ENCODE measurements around the gene TARBP1. TPM values are rescaled to one million over a fixed set of nuclear protein-coding genes. Genes with fewer than 3 reads are reported as not detected.

TARBP1 gene, protein sequence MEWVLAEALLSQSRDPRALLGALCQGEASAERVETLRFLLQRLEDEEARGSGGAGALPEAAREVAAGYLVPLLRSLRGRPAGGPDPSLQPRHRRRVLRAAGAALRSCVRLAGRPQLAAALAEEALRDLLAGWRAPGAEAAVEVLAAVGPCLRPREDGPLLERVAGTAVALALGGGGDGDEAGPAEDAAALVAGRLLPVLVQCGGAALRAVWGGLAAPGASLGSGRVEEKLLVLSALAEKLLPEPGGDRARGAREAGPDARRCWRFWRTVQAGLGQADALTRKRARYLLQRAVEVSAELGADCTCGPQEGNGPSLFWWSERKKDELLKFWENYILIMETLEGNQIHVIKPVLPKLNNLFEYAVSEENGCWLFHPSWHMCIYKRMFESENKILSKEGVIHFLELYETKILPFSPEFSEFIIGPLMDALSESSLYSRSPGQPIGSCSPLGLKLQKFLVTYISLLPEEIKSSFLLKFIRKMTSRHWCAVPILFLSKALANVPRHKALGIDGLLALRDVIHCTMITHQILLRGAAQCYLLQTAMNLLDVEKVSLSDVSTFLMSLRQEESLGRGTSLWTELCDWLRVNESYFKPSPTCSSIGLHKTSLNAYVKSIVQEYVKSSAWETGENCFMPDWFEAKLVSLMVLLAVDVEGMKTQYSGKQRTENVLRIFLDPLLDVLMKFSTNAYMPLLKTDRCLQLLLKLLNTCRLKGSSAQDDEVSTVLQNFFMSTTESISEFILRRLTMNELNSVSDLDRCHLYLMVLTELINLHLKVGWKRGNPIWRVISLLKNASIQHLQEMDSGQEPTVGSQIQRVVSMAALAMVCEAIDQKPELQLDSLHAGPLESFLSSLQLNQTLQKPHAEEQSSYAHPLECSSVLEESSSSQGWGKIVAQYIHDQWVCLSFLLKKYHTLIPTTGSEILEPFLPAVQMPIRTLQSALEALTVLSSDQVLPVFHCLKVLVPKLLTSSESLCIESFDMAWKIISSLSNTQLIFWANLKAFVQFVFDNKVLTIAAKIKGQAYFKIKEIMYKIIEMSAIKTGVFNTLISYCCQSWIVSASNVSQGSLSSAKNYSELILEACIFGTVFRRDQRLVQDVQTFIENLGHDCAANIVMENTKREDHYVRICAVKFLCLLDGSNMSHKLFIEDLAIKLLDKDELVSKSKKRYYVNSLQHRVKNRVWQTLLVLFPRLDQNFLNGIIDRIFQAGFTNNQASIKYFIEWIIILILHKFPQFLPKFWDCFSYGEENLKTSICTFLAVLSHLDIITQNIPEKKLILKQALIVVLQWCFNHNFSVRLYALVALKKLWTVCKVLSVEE (N-terminal part only)
- total RNA-seq = 10 to 100 TPM in 3 of 4 donors, 1 to 10 TPM in 1; 9.2 to 21.0 (median 12.3) TPM
- 10 to 100 TPM in 1 of 3 donors, 1 to 10 TPM in 2; 5.5 to 22.1 (median 9.0) TPM for polyA plus RNA-seq

DNA sequence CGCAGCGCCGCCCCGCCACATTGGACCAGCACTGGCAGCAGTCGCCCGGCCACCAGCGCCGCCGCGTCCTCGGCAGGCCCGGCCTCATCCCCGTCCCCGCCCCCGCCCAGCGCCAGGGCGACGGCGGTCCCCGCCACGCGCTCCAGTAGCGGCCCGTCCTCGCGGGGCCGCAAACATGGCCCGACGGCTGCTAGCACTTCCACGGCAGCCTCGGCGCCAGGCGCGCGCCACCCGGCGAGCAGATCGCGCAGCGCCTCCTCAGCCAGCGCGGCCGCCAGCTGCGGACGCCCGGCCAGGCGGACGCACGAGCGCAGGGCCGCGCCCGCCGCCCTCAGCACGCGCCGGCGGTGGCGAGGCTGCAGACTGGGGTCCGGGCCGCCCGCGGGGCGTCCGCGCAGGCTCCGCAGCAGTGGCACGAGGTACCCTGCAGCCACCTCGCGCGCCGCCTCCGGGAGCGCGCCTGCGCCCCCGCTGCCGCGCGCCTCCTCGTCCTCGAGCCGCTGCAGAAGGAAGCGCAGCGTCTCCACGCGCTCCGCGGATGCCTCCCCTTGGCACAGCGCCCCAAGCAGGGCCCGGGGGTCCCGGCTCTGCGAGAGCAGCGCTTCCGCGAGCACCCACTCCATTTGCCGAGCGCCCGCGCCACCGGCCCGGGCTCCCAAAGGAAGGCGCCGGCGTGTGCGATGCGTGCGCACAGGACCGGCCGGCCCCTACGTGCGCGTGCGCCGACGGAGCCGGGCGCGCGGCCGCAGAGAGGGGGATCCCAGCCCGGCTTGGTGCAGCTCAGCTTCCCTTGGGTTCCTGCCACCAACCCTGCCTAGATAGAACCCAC, at the start of gene TARBP1:
Gene TARBP1 (minus strand): TSS at position 699 of the 829 bp plus-strand sequence. CDS start 76 bp downstream, at position 623.
- Histone ChIP-seq H3K27me3 (peaks cover 0 to 2% (median 0%) of the 10 kb centered on the region in 3 donors), H3K4me3 (peak within 1 kb of the TSS; percentile 55 to 90 (median 71)), H3K27ac (peak within 1 kb of the TSS; percentile 81 to 95 (median 89)), H3K36me3 (no peaks in the 10 kb centered on the region), H3K9me3 (no peaks in the 10 kb centered on the region), H3K4me1 (peaks cover 0 to 16% (median 9%) of the 10 kb centered on the region in 4 donors)
- peak; percentile 77 for DNase-seq
- intact Hi-C loops (cut with DNase I) = no loop called here
- 0% methylated on average over 122 of the region's 122 CpGs for WGBS, 2 donors
- TF ChIP-seq, protein P1, sequence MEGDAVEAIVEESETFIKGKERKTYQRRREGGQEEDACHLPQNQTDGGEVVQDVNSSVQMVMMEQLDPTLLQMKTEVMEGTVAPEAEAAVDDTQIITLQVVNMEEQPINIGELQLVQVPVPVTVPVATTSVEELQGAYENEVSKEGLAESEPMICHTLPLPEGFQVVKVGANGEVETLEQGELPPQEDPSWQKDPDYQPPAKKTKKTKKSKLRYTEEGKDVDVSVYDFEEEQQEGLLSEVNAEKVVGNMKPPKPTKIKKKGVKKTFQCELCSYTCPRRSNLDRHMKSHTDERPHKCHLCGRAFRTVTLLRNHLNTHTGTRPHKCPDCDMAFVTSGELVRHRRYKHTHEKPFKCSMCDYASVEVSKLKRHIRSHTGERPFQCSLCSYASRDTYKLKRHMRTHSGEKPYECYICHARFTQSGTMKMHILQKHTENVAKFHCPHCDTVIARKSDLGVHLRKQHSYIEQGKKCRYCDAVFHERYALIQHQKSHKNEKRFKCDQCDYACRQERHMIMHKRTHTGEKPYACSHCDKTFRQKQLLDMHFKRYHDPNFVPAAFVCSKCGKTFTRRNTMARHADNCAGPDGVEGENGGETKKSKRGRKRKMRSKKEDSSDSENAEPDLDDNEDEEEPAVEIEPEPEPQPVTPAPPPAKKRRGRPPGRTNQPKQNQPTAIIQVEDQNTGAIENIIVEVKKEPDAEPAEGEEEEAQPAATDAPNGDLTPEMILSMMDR (IDR thresholded peaks at IDR 0.05) = no peak
- peak in 3 of 4 donors; percentile 55 to 57 (median 56) for TF ChIP-seq POLR2AphosphoS5 (IDR thresholded peaks at IDR 0.05)

DNA sequence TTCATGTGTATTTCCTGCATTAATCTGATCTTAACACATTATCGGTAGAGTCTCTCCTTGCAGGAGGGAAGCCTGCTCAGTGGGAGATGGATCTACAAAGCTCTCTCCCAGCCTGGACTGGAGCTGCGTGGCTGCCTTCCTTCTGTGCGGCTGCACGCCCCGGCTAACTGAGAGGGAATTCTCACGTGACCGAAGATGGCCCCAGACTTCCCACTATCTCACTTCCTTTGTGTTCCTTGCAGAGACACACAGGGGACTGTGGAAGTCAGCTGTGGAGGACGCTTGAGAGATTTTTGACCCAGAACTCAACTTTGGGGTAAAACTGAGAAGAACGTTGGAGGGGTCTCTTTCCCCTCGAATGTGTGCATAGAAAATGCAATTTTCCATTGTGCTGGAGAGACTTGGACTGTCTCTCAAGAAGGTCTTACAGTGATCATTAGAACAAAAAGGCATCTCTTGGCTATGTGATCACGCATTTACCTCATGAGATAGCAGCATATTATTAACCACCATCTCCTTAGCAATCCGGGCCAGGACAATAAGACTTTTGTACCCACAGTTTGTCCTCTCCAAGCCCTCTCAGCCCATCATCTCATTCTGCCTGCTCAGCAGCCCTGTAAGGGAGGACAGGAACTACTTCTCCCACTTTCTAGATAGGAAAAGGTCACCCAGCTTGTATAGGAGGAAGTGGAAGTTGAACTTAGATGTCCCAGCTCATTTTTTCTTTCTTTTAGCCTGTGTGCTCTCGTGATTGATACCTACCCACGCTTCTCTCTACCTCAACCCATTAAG, 49.3 kb upstream of the TARBP1 start:
- Histone ChIP-seq H3K27me3 (no peaks in the 10 kb centered on the region), H3K4me1 (peaks cover 0 to 80% (median 54%) of the 10 kb centered on the region in 4 donors), H3K4me3 (no peak overlapping the region), H3K9me3 (no peaks in the 10 kb centered on the region), H3K36me3 (no peaks in the 10 kb centered on the region), H3K27ac (peak overlapping the region; percentile 38 to 99 (median 90))
- intact Hi-C loops (cut with DNase I) = no loop called here
- TF ChIP-seq EP300 (IDR thresholded peaks at IDR 0.05) (no peak), POLR2AphosphoS5 (IDR thresholded peaks at IDR 0.05) (peak in 1 of 4 donors; percentile 22), POLR2A (IDR thresholded peaks at IDR 0.05) (no peak)
- TF ChIP-seq, protein P1 (IDR thresholded peaks at IDR 0.05) = no peak
- WGBS, 2 donors = 76 to 77% methylated on average over 14 of the region's 14 CpGs
- DNase-seq = peak; percentile 58

DNA sequence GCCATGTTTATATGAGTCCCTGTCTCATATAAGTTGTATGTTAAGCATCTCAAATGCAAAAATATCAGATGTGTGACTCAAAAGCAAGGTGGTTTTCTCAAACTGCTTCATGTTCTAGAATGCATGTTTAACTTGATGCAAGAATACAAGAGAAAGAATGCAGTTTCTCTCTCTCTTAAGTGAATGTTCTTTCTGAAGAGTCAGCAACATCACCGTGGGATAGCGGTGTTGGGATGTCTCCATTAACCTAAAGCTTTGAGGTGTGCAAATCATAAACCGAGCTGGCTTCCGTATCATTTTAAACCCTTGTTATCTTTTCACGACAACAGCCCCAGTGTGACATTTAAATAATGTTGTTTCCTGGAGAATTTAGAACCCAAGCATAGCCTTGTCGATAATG, 48.4 kb upstream of the TARBP1 start:
- intact Hi-C loops (cut with DNase I) = no loop called here
- DNase-seq = peak; percentile 10
- H3K9me3 ChIP-seq = no peaks in the 10 kb centered on the region
- no peaks in the 10 kb centered on the region for H3K27me3 ChIP-seq
- WGBS, 2 donors = 90% methylated on average over 6 of the region's 6 CpGs
- TF ChIP-seq, protein P1 (IDR thresholded peaks at IDR 0.05) = no peak
- no peak for TF ChIP-seq POLR2A (IDR thresholded peaks at IDR 0.05)
- no peak for TF ChIP-seq EP300 (IDR thresholded peaks at IDR 0.05)
- TF ChIP-seq POLR2AphosphoS5 (IDR thresholded peaks at IDR 0.05) = no peak
- H3K27ac ChIP-seq = no peak overlapping the region
- H3K36me3 ChIP-seq = no peaks in the 10 kb centered on the region
- H3K4me1 ChIP-seq = peaks cover 0 to 80% (median 54%) of the 10 kb centered on the region in 4 donors
- no peak overlapping the region for H3K4me3 ChIP-seq
